GM23338 (cell line): ENCODE measurements around the gene INPP4B. TPM values are rescaled to one million over a fixed set of nuclear protein-coding genes. Genes with fewer than 3 reads are reported as not detected.

ENCODE experiments used
- ATAC-seq: fragments of 200-7000 bp; cut with Tn5 transposase; 3 replicates; pipeline ENCODE4 v1.9.1; 2020
- DNase-seq: peaks from one replicate; pipeline ENCODE4 v3.0.0-alpha.2; 2015; ENCODE audit warnings: low spot score
- H2AFZ ChIP-seq: fragments of 200-600 bp; sonication (generic); 2 replicates; pipeline ENCODE4 v1.8.0; 2016; ENCODE audit warnings: antibody characterized with exemption, mild to moderate bottlenecking, moderate library complexity
- H3F3A ChIP-seq: fragments of 200-600 bp; sonication (generic); replicated peaks from 2 replicates; pipeline ENCODE4 v1.8.0; 2017; ENCODE audit warnings: antibody characterized with exemption, mixed run types, low read depth
- H3K27ac ChIP-seq: fragments of 200-600 bp; sonication (generic); 2 replicates; pipeline ENCODE4 v1.6.1; 2016; ENCODE audit warnings: low read depth
- H3K27me3 ChIP-seq: fragments of 200-600 bp; sonication (generic); 2 replicates; pipeline ENCODE4 v1.8.0; 2016; ENCODE audit warnings: mild to moderate bottlenecking, mixed run types, moderate library complexity; ENCODE audit not compliant: insufficient read depth
- H3K36me3 ChIP-seq: fragments of 200-600 bp; sonication (generic); 2 replicates; pipeline ENCODE4 v1.8.0; 2016; ENCODE audit warnings: mild to moderate bottlenecking; ENCODE audit not compliant: insufficient read depth
- H3K4me1 ChIP-seq: fragments of 200-600 bp; sonication (generic); 2 replicates; pipeline ENCODE4 v1.8.0; 2016; ENCODE audit warnings: mild to moderate bottlenecking, moderate library complexity; ENCODE audit not compliant: insufficient read depth
- H3K4me2 ChIP-seq: fragments of 200-600 bp; sonication (generic); 2 replicates; pipeline ENCODE4 v1.7.1; 2017; ENCODE audit warnings: mixed run types
- H3K4me3 ChIP-seq: fragments of 200-600 bp; sonication (generic); 2 replicates; pipeline ENCODE4 v1.6.1; 2016; ENCODE audit warnings: mixed run types
- H3K79me2 ChIP-seq: fragments of 200-600 bp; sonication (generic); replicated peaks from 2 replicates; pipeline ENCODE4 v1.8.0; 2017; ENCODE audit warnings: mild to moderate bottlenecking; ENCODE audit not compliant: insufficient read depth
- H3K9me2 ChIP-seq: fragments of 200-600 bp; sonication (generic); 2 replicates; pipeline ENCODE4 v1.8.0; 2017; ENCODE audit not compliant: insufficient read depth
- H4K20me1 ChIP-seq: fragments of 200-600 bp; sonication (generic); replicated peaks from 2 replicates; pipeline ENCODE4 v1.8.0; 2017; ENCODE audit warnings: mild to moderate bottlenecking; ENCODE audit not compliant: insufficient read depth
- H3K27ac Mint-ChIP-seq: 2 replicates; pipeline ENCODE4 v1.8.0; 2020; ENCODE audit warnings: inconsistent platforms, mild to moderate bottlenecking, moderate library complexity, mixed read lengths
- H3K27me3 Mint-ChIP-seq: 3 replicates; pipeline ENCODE4 v1.8.0; 2022; ENCODE audit warnings: low read depth, mild to moderate bottlenecking, moderate library complexity, mixed read lengths, inconsistent platforms; ENCODE audit not compliant: insufficient read depth, poor library complexity
- H3K36me3 Mint-ChIP-seq: 3 replicates; pipeline ENCODE4 v1.8.0; 2021; ENCODE audit warnings: low read depth, mild to moderate bottlenecking, inconsistent platforms, moderate library complexity, mixed read lengths
- H3K4me1 Mint-ChIP-seq: 3 replicates; pipeline ENCODE4 v1.8.0; 2020; ENCODE audit warnings: mild to moderate bottlenecking, inconsistent platforms, mixed read lengths
- H3K4me3 Mint-ChIP-seq: 3 replicates; pipeline ENCODE4 v1.8.0; 2021; ENCODE audit warnings: moderate library complexity, mild to moderate bottlenecking, inconsistent platforms, mixed read lengths
- H3K9me3 Mint-ChIP-seq: 3 replicates; pipeline ENCODE4 v1.8.0; 2020; ENCODE audit warnings: moderate library complexity, mild to moderate bottlenecking, inconsistent platforms, mixed read lengths
- CREB1 ChIP-seq: fragments of 250-450 bp; sonication (Bioruptor Pico); IDR thresholded peaks from 2 replicates; pipeline ENCODE4 v1.5.0; 2020; ENCODE audit warnings: low read depth, mild to moderate bottlenecking, moderate library complexity
- CTCF ChIP-seq, 2 experiments: fragments of 200-600 bp in 1 of 2; sonication (generic) in 1 of 2; conservative IDR thresholded peaks; 2 replicates each; pipeline versions ENCODE4 v1.5.1 to v1.6.1; 2016 to 2017; ENCODE audit warnings: antibody characterized with exemption in 2 of 2, low read depth in 2 of 2, mild to moderate bottlenecking in 2 of 2, moderate library complexity in 1 of 2
- ETS1 ChIP-seq: IDR thresholded peaks from 2 replicates; pipeline ENCODE4 v1.6.1; 2016; ENCODE audit warnings: antibody characterized with exemption
- EZH2 ChIP-seq: fragments of 200-600 bp; sonication (generic); IDR thresholded peaks from one replicate; pipeline ENCODE4 v1.8.0; 2017; ENCODE audit warnings: antibody characterized with exemption, mild to moderate bottlenecking, low read depth; ENCODE audit not compliant: unreplicated experiment
- EZH2phosphoT487 ChIP-seq: fragments of 200-600 bp; sonication (generic); IDR thresholded peaks from one replicate; pipeline ENCODE4 v1.8.1; 2018; ENCODE audit warnings: antibody characterized with exemption; ENCODE audit not compliant: unreplicated experiment
- JUNB ChIP-seq: IDR thresholded peaks from one replicate; pipeline ENCODE4 v1.6.1; 2016; ENCODE audit warnings: antibody characterized with exemption; ENCODE audit not compliant: unreplicated experiment
- POLR2AphosphoS5 ChIP-seq: IDR thresholded peaks from 2 replicates; pipeline ENCODE4 v1.6.1; 2016; ENCODE audit warnings: antibody characterized with exemption, low read depth
- STAT1 ChIP-seq: IDR thresholded peaks from one replicate; pipeline ENCODE4 v1.6.1; 2016; ENCODE audit warnings: antibody characterized with exemption; ENCODE audit not compliant: unreplicated experiment
- ZNF114 ChIP-seq: fragments of 250-450 bp; sonication (Bioruptor Pico); IDR thresholded peaks from 2 replicates; pipeline ENCODE4 v1.5.0; 2020; ENCODE audit warnings: mild to moderate bottlenecking, moderate library complexity
- ZNF331 ChIP-seq: fragments of 250-450 bp; sonication (Bioruptor Pico); IDR thresholded peaks from 2 replicates; pipeline ENCODE4 v1.5.0; 2020; ENCODE audit warnings: low read depth, mild to moderate bottlenecking, moderate library complexity
- ZNF462 ChIP-seq: fragments of 250-450 bp; sonication (Bioruptor Pico); IDR thresholded peaks from 2 replicates; pipeline ENCODE4 v1.5.0; 2020; ENCODE audit warnings: mild to moderate bottlenecking, moderate library complexity
- polyA plus RNA-seq: library from polyadenylated mRNA; unstranded; fragments of >200 nt; fragmentation: Nextera tagmentation; extraction: Ambion mirVana; gene quantifications from 2 replicates; pipeline ENCODE4 v1.2.1, GENCODE V29; 2016
- total RNA-seq: library from RNA; depleted of rRNA; stranded (reverse); fragments of >200 nt; shearing (Covaris generic); gene quantifications from 2 replicates; pipeline ENCODE4 v1.2.3, GENCODE V29; 2014

INPP4B gene
- total and polyA plus RNA-seq, 2 experiments from 2014 or later, result 0.11 to 0.14 TPM

GRCh38 chr4:142360657-142361056, 485.4 kb downstream of the INPP4B start:
- no peak for ATAC-seq
- Histone ChIP-seq H3K79me2 (no peaks in the 10 kb centered on the region), H3K36me3 (no peaks in the 10 kb centered on the region), H3K27ac (no peak overlapping the region), H3K4me1 (peaks cover 6% of the 10 kb centered on the region), H3K4me3 (no peak overlapping the region), H3K27me3 (no peaks in the 10 kb centered on the region), H2AFZ (no peak overlapping the region), H3F3A (no peaks in the 10 kb centered on the region), H4K20me1 (no peaks in the 10 kb centered on the region), H3K4me2 (no peak overlapping the region), H3K9me2 (0 out of 2 replicates have a peak, but pooled peaks cover 4% of the 10 kb centered on the region)
- no peaks in the 10 kb centered on the region for H3K27me3 Mint-ChIP-seq
- TF ChIP-seq ETS1 (no peak), ZNF462 (CRISPR knock-in tag) (no peak), POLR2AphosphoS5 (no peak), EZH2phosphoT487 (no peak), CREB1 (CRISPR knock-in tag) (no peak), STAT1 (no peak), CTCF (conservative IDR thresholded peaks at IDR 0.05; ENCODE audit: low read depth in 2 of 2) (no peak), ZNF114 (CRISPR knock-in tag) (no peak), JUNB (no peak), EZH2 (no peak), ZNF331 (no peak)
- no peak overlapping the region for H3K4me3 Mint-ChIP-seq
- no peaks in the 10 kb centered on the region for H3K9me3 Mint-ChIP-seq
- no peak overlapping the region for H3K27ac Mint-ChIP-seq
- peaks cover 19% of the 10 kb centered on the region for H3K4me1 Mint-ChIP-seq
- DNase-seq, result no peak
- no peaks in the 10 kb centered on the region for H3K36me3 Mint-ChIP-seq
